ENCODE measurements around the gene GYS2. TPM values are rescaled to one million over a fixed set of nuclear protein-coding genes. Genes with fewer than 3 reads are reported as not detected.

Gene GYS2
- total and polyA plus RNA-seq, 4 donors: 0.15 TPM; not detected in 3

GRCh38 chr12:21642707-21643389 is 38.2 kb upstream of the GYS2 start:
- Histone ChIP-seq H3K36me3 (ENCODE audit: control insufficient read depth in 1 of 2, insufficient read depth in 2 of 2, low read length in 1 of 2) (no peaks in the 10 kb centered on the region), H3K27ac (ENCODE audit: low read depth in 1 of 2, low read length in 2 of 2) (no peak overlapping the region), H3K4me1 (ENCODE audit: control insufficient read depth in 1 of 2, insufficient read depth in 2 of 2, low read length in 2 of 2) (no peaks in the 10 kb centered on the region), H3K9me3 (ENCODE audit: control insufficient read depth, low read length) (no peaks in the 10 kb centered on the region), H3K4me3 (ENCODE audit: low read length in 2 of 2) (no peak overlapping the region), H3K27me3 (ENCODE audit: control insufficient read depth in 1 of 2, insufficient read depth in 2 of 2, low read length in 1 of 2) (no peaks in the 10 kb centered on the region)
- DNase-seq (no peak), ATAC-seq (ENCODE audit: low FRiP score) (no peak)
- intact Hi-C loops (cut with DNase I): no loop called here
- 67% methylated on average over 1 of the region's 1 CpG for WGBS, 2 donors

GRCh38 chr12:21638054-21638891 is 33.6 kb upstream of the GYS2 start:
- peaks cover 0 to 3% of the 10 kb centered on the region in 2 donors for H3K36me3 ChIP-seq (ENCODE audit: control insufficient read depth in 1 of 2, insufficient read depth in 2 of 2, low read length in 1 of 2)
- ATAC-seq (ENCODE audit: low FRiP score) (no peak), DNase-seq (no peak)
- intact Hi-C loops (cut with DNase I): no loop called here
- H3K4me3 ChIP-seq (ENCODE audit: low read length in 2 of 2): no peak overlapping the region
- H3K27ac ChIP-seq (ENCODE audit: low read depth in 1 of 2, low read length in 2 of 2): no peak overlapping the region
- H3K4me1 ChIP-seq (ENCODE audit: control insufficient read depth in 1 of 2, insufficient read depth in 2 of 2, low read length in 2 of 2): no peaks in the 10 kb centered on the region
- H3K9me3 ChIP-seq (ENCODE audit: control insufficient read depth, low read length): no peaks in the 10 kb centered on the region
- H3K27me3 ChIP-seq (ENCODE audit: control insufficient read depth in 1 of 2, insufficient read depth in 2 of 2, low read length in 1 of 2): no peaks in the 10 kb centered on the region
- 27 to 38% methylated on average over 1 of the region's 1 CpG for WGBS, 2 donors

- WGBS, 2 donors: 97 to 99% methylated on average over 3 of the region's 3 CpGs
- peaks cover 0 to 3% of the 10 kb centered on the region in 2 donors for H3K36me3 ChIP-seq (ENCODE audit: control insufficient read depth in 1 of 2, insufficient read depth in 2 of 2, low read length in 1 of 2)
Observed at GRCh38 chr12:21634245-21634644, 29.6 kb upstream of the GYS2 start.

GRCh38 chr12:21631367-21631766 is 26.7 kb upstream of the GYS2 start:
- intact Hi-C loops (cut with DNase I): no loop called here
- Histone ChIP-seq H3K9me3 (ENCODE audit: control insufficient read depth, low read length) (no peaks in the 10 kb centered on the region), H3K27me3 (ENCODE audit: control insufficient read depth in 1 of 2, insufficient read depth in 2 of 2, low read length in 1 of 2) (no peaks in the 10 kb centered on the region), H3K4me3 (ENCODE audit: low read length in 2 of 2) (no peak overlapping the region), H3K27ac (ENCODE audit: low read depth in 1 of 2, low read length in 2 of 2) (no peak overlapping the region), H3K4me1 (ENCODE audit: control insufficient read depth in 1 of 2, insufficient read depth in 2 of 2, low read length in 2 of 2) (no peaks in the 10 kb centered on the region), H3K36me3 (ENCODE audit: control insufficient read depth in 1 of 2, insufficient read depth in 2 of 2, low read length in 1 of 2) (peaks cover 0 to 3% of the 10 kb centered on the region in 2 donors)
- no peak for ATAC-seq (ENCODE audit: low FRiP score)
- WGBS, 2 donors: 38 to 48% methylated on average over 2 of the region's 2 CpGs
- DNase-seq: no peak

More at GRCh38 chr12:21634245-21634644, 29.6 kb upstream of the GYS2 start:
- Histone ChIP-seq H3K4me1 (ENCODE audit: control insufficient read depth in 1 of 2, insufficient read depth in 2 of 2, low read length in 2 of 2) (no peaks in the 10 kb centered on the region), H3K4me3 (ENCODE audit: low read length in 2 of 2) (no peak overlapping the region), H3K27ac (ENCODE audit: low read depth in 1 of 2, low read length in 2 of 2) (no peak overlapping the region), H3K27me3 (ENCODE audit: control insufficient read depth in 1 of 2, insufficient read depth in 2 of 2, low read length in 1 of 2) (no peaks in the 10 kb centered on the region), H3K9me3 (ENCODE audit: control insufficient read depth, low read length) (no peaks in the 10 kb centered on the region)
- DNase-seq: no peak
- ATAC-seq (ENCODE audit: low FRiP score): no peak
- intact Hi-C loops (cut with DNase I): no loop called here

GRCh38 chr12:21627924-21628323 is 23.3 kb upstream of the GYS2 start:
- H3K4me1 ChIP-seq (ENCODE audit: control insufficient read depth in 1 of 2, insufficient read depth in 2 of 2, low read length in 2 of 2): no peaks in the 10 kb centered on the region
- H3K27me3 ChIP-seq (ENCODE audit: control insufficient read depth in 1 of 2, insufficient read depth in 2 of 2, low read length in 1 of 2): no peaks in the 10 kb centered on the region
- H3K36me3 ChIP-seq (ENCODE audit: control insufficient read depth in 1 of 2, insufficient read depth in 2 of 2, low read length in 1 of 2): no peaks in the 10 kb centered on the region
- DNase-seq (no peak), ATAC-seq (ENCODE audit: low FRiP score) (no peak)
- 28 to 35% methylated on average over 2 of the region's 2 CpGs for WGBS, 2 donors
- intact Hi-C loops (cut with DNase I): no loop called here
- no peaks in the 10 kb centered on the region for H3K9me3 ChIP-seq (ENCODE audit: control insufficient read depth, low read length)
- no peak overlapping the region for H3K27ac ChIP-seq (ENCODE audit: low read depth in 1 of 2, low read length in 2 of 2)
- no peak overlapping the region for H3K4me3 ChIP-seq (ENCODE audit: low read length in 2 of 2)

- ATAC-seq (ENCODE audit: low FRiP score): no peak
- Histone ChIP-seq H3K9me3 (ENCODE audit: control insufficient read depth, low read length) (no peaks in the 10 kb centered on the region), H3K4me3 (ENCODE audit: low read length in 2 of 2) (no peak overlapping the region), H3K27ac (ENCODE audit: low read depth in 1 of 2, low read length in 2 of 2) (no peak overlapping the region), H3K36me3 (ENCODE audit: control insufficient read depth in 1 of 2, insufficient read depth in 2 of 2, low read length in 1 of 2) (no peaks in the 10 kb centered on the region), H3K27me3 (ENCODE audit: control insufficient read depth in 1 of 2, insufficient read depth in 2 of 2, low read length in 1 of 2) (no peaks in the 10 kb centered on the region), H3K4me1 (ENCODE audit: control insufficient read depth in 1 of 2, insufficient read depth in 2 of 2, low read length in 2 of 2) (no peaks in the 10 kb centered on the region)
- DNase-seq: no peak
- intact Hi-C loops (cut with DNase I): no loop called here
Observed at GRCh38 chr12:21618566-21618965, 13.9 kb upstream of the GYS2 start.

- no peak for DNase-seq
- Histone ChIP-seq H3K4me3 (ENCODE audit: low read length in 2 of 2) (no peak overlapping the region), H3K36me3 (ENCODE audit: control insufficient read depth in 1 of 2, insufficient read depth in 2 of 2, low read length in 1 of 2) (no peaks in the 10 kb centered on the region), H3K27me3 (ENCODE audit: control insufficient read depth in 1 of 2, insufficient read depth in 2 of 2, low read length in 1 of 2) (no peaks in the 10 kb centered on the region), H3K4me1 (ENCODE audit: control insufficient read depth in 1 of 2, insufficient read depth in 2 of 2, low read length in 2 of 2) (no peaks in the 10 kb centered on the region), H3K9me3 (ENCODE audit: control insufficient read depth, low read length) (no peaks in the 10 kb centered on the region), H3K27ac (ENCODE audit: low read depth in 1 of 2, low read length in 2 of 2) (no peak overlapping the region)
- 84 to 85% methylated on average over 3 of the region's 3 CpGs for WGBS, 2 donors
- intact Hi-C loops (cut with DNase I): no loop called here
- no peak for ATAC-seq (ENCODE audit: low FRiP score)
Observed at GRCh38 chr12:21617030-21617429, 12.4 kb upstream of the GYS2 start.

- ATAC-seq (ENCODE audit: low FRiP score): peak; percentile 59
- Histone ChIP-seq H3K36me3 (ENCODE audit: control insufficient read depth in 1 of 2, insufficient read depth in 2 of 2, low read length in 1 of 2) (no peaks in the 10 kb centered on the region), H3K27me3 (ENCODE audit: control insufficient read depth in 1 of 2, insufficient read depth in 2 of 2, low read length in 1 of 2) (no peaks in the 10 kb centered on the region), H3K27ac (ENCODE audit: low read depth in 1 of 2, low read length in 2 of 2) (no peak overlapping the region), H3K4me1 (ENCODE audit: control insufficient read depth in 1 of 2, insufficient read depth in 2 of 2, low read length in 2 of 2) (no peaks in the 10 kb centered on the region), H3K9me3 (ENCODE audit: control insufficient read depth, low read length) (no peaks in the 10 kb centered on the region), H3K4me3 (ENCODE audit: low read length in 2 of 2) (no peak overlapping the region)
- intact Hi-C loops (cut with DNase I): no loop called here
- WGBS, 2 donors: 0 to 4% methylated on average over 1 of the region's 1 CpG
- no peak for DNase-seq
Observed at GRCh38 chr12:21615431-21615830, 10.8 kb upstream of the GYS2 start.

GRCh38 chr12:21614506-21614905 is 9.9 kb upstream of the GYS2 start:
- intact Hi-C loops (cut with DNase I): no loop called here
- Histone ChIP-seq H3K27ac (ENCODE audit: low read depth in 1 of 2, low read length in 2 of 2) (no peak overlapping the region), H3K4me1 (ENCODE audit: control insufficient read depth in 1 of 2, insufficient read depth in 2 of 2, low read length in 2 of 2) (no peaks in the 10 kb centered on the region), H3K9me3 (ENCODE audit: control insufficient read depth, low read length) (no peaks in the 10 kb centered on the region), H3K4me3 (ENCODE audit: low read length in 2 of 2) (no peak overlapping the region), H3K27me3 (ENCODE audit: control insufficient read depth in 1 of 2, insufficient read depth in 2 of 2, low read length in 1 of 2) (peaks cover 0 to 2% of the 10 kb centered on the region in 2 donors), H3K36me3 (ENCODE audit: control insufficient read depth in 1 of 2, insufficient read depth in 2 of 2, low read length in 1 of 2) (no peaks in the 10 kb centered on the region)
- 94% methylated on average over 2 of the region's 2 CpGs for WGBS, 2 donors
- no peak for ATAC-seq (ENCODE audit: low FRiP score)
- no peak for DNase-seq

Data from aorta (tissue), 5 donors.